GM12878 (cell line): ENCODE results near the gene SYNM. TPM values are rescaled to one million over a fixed set of nuclear protein-coding genes. Genes with fewer than 3 reads are reported as not detected.

Source experiments
- ATAC-seq: fragments of 200-7000 bp; cut with Tn5 transposase; 3 replicates; pipeline ENCODE4 v1.9.1; 2020; ENCODE audit warnings: mild to moderate bottlenecking, moderate library complexity
- BruUV-seq: library from RNA; stranded (reverse); fragments of 400-500 nt; replicated peaks from 2 replicates; lab custom pipeline; 2021; lab: Mats Ljungman, UMichigan
- CTCF ChIA-PET: fragments of 300-600 bp; sonication (Branson Sonifier 250); formaldehyde crosslinking; extraction: SDS; loops from one replicate; lab custom pipeline; 2021; ENCODE audit warnings: inconsistent platforms; lab: Yijun Ruan, JAX
- POLR2A ChIA-PET: fragments of 350-600 bp; formaldehyde crosslinking; extraction: SDS; loops from one replicate; lab custom pipeline; 2021; ENCODE audit warnings: inconsistent platforms; lab: Charles Lee
- RAD21 ChIA-PET: fragments of 300-600 bp; sonication (Branson Sonifier 250); formaldehyde crosslinking; loops from one replicate; lab custom pipeline; 2023; ENCODE audit warnings: antibody characterized with exemption; ENCODE audit not compliant: unreplicated experiment; lab: Charles Lee
- SMC1A ChIA-PET: fragments of 300-600 bp; sonication (Branson Sonifier 250); formaldehyde crosslinking; loops from one replicate; lab custom pipeline; 2023; ENCODE audit not compliant: unreplicated experiment, uncharacterized antibody; lab: Charles Lee
- DNase-seq: peaks from one replicate; pipeline ENCODE4 v3.0.0-alpha.2; 2011; ENCODE audit warnings: low read depth, low spot score
- FAIRE-seq: peaks from 3 replicates; lab custom pipeline; 2011; peaks lifted over from hg19 to GRCh38; lab: Jason Lieb, UNC
- H2AFZ ChIP-seq: 2 replicates; pipeline ENCODE4 v1.6.0; 2011; ENCODE audit warnings: low read depth, low read length, control low read depth; ENCODE audit not compliant: control insufficient read depth
- H3K27ac ChIP-seq: 2 replicates; pipeline ENCODE4 v1.5.1; 2011; ENCODE audit warnings: control low read depth; ENCODE audit not compliant: control insufficient read depth, insufficient read depth
- H3K27me3 ChIP-seq, 2 experiments: replicated peaks in 1 of 2; 2 replicates each; pipeline versions ENCODE4 v1.6.0 to v1.6.1; 2011; ENCODE audit warnings: low read length in 1 of 2; ENCODE audit not compliant: control insufficient read depth in 2 of 2, insufficient read depth in 2 of 2
- H3K36me3 ChIP-seq, 2 experiments: 2 replicates each; pipeline ENCODE4 v1.5.1; 2011; ENCODE audit warnings: low read length in 1 of 2; ENCODE audit not compliant: control insufficient read depth in 2 of 2, insufficient read depth in 2 of 2
- H3K4me1 ChIP-seq: 2 replicates; pipeline ENCODE4 v1.6.1; 2011; ENCODE audit warnings: mild to moderate bottlenecking, low read length, moderate library complexity, mixed read lengths; ENCODE audit not compliant: control insufficient read depth, insufficient read depth
- H3K4me2 ChIP-seq: 2 replicates; pipeline ENCODE4 v1.6.0; 2011; ENCODE audit warnings: control low read depth; ENCODE audit not compliant: control insufficient read depth, insufficient read depth
- H3K4me3 ChIP-seq: fragments of 200-600 bp; sonication (generic); 2 replicates; pipeline ENCODE4 v1.5.1; 2016
- H3K79me2 ChIP-seq: 2 replicates; pipeline ENCODE4 v1.6.0; 2011; ENCODE audit warnings: low read length; ENCODE audit not compliant: control insufficient read depth, insufficient read depth
- H3K9ac ChIP-seq: 2 replicates; pipeline ENCODE4 v1.8.0; 2011; ENCODE audit warnings: low read length, control low read depth, mixed read lengths; ENCODE audit not compliant: control insufficient read depth, insufficient read depth
- H3K9me3 ChIP-seq: replicated peaks from 3 replicates; pipeline ENCODE4 v1.5.1; 2011; ENCODE audit warnings: mild to moderate bottlenecking, low read length; ENCODE audit not compliant: control insufficient read depth, insufficient read depth
- H4K20me1 ChIP-seq: 2 replicates; pipeline ENCODE4 v1.6.0; 2011; ENCODE audit not compliant: control insufficient read depth, insufficient read depth
- BCL11A ChIP-seq: IDR thresholded peaks from 2 replicates; pipeline ENCODE4 v1.6.1; 2011; ENCODE audit warnings: low read depth, low read length
- EED ChIP-seq: sonication (generic); IDR thresholded peaks from 2 replicates; pipeline ENCODE4 v1.6.1; 2016; ENCODE audit warnings: antibody characterized with exemption, low read depth
- FOXM1 ChIP-seq: IDR thresholded peaks from 2 replicates; pipeline ENCODE4 v1.6.1; 2012; ENCODE audit warnings: low read depth, mild to moderate bottlenecking, inconsistent platforms, low read length, moderate library complexity
- IRF4 ChIP-seq: IDR thresholded peaks from 2 replicates; pipeline ENCODE4 v1.6.1; 2011; ENCODE audit warnings: low read depth, low read length
- LARP7 ChIP-seq: fragments of 450-650 bp; IDR thresholded peaks from 2 replicates; pipeline ENCODE4 v1.6.1; 2017; ENCODE audit warnings: mild to moderate bottlenecking
- PML ChIP-seq: IDR thresholded peaks from 2 replicates; pipeline ENCODE4 v1.6.1; 2012; ENCODE audit warnings: low read length, inconsistent platforms
- RELA ChIP-seq: fragments of 450-650 bp; IDR thresholded peaks from 2 replicates; pipeline ENCODE4 v1.8.0; 2014; ENCODE audit warnings: borderline replicate concordance; ENCODE audit not compliant: partially characterized antibody
- RFX5 ChIP-seq: IDR thresholded peaks from 2 replicates; pipeline ENCODE4 v1.6.1; 2011; ENCODE audit warnings: low read depth, low read length, improper control_type of control experiment
- RUNX3 ChIP-seq: IDR thresholded peaks from 2 replicates; pipeline ENCODE4 v1.6.1; 2012; ENCODE audit warnings: low read length, inconsistent platforms
- SIN3A ChIP-seq: IDR thresholded peaks from 2 replicates; pipeline ENCODE4 v1.6.1; 2012; ENCODE audit warnings: low read depth, low read length, improper control_type of control experiment
- SPI1 ChIP-seq: IDR thresholded peaks from 2 replicates; pipeline ENCODE4 v1.6.1; 2011; ENCODE audit warnings: low read depth, mild to moderate bottlenecking, low read length, moderate library complexity, borderline replicate concordance; ENCODE audit not compliant: insufficient read depth
- TCF12 ChIP-seq: IDR thresholded peaks from 2 replicates; pipeline ENCODE4 v1.6.1; 2011; ENCODE audit warnings: low read depth, mild to moderate bottlenecking, low read length
- ZNF274 ChIP-seq: IDR thresholded peaks from one replicate; pipeline ENCODE4 v1.8.0; 2011; ENCODE audit not compliant: insufficient read length, insufficient read depth
- WGBS: methylation state at CpG from one replicate; pipeline ENCODE4 v1.1.6; 2016; ENCODE audit warnings: low lambda C conversion rate; ENCODE audit not compliant: insufficient replicate concordance, insufficient coverage; ENCODE audit errors: missing lambda C conversion rate; 5-methylcytosine and 5-hydroxymethylcytosine counted together
- in situ Hi-C: fragments of 300-500 bp; cut with MboI; formaldehyde crosslinking; loops from 9 replicates; pipeline ENCODE4 v1.14.3; 2018; ENCODE audit warnings: mixed read lengths
- intact Hi-C: fragments of 100-400 bp; cut with micrococcal nuclease; formaldehyde crosslinking; loops from one replicate; pipeline ENCODE4 v1.14.2; 2022; ENCODE audit not compliant: unreplicated experiment
- polyA plus RNA-seq, 11 experiments: library from polyadenylated mRNA; depleted of rRNA in 4 of 11; unstranded in 6 of 11; stranded (reverse) in 5 of 11; fragments of >200 nt; fragmentation: Nextera tagmentation in 4 of 11; fragmentation: Illumina TruSeq in 1 of 11; extraction: Ambion mirVana in 4 of 11; extraction: Trizol in 1 of 11; gene quantifications; 1 replicate in 1 of 11; 2 replicates in 10 of 11; pipeline versions ENCODE4 v1.2.1 to v1.2.3, GENCODE V29; 2011 to 2016; ENCODE audit warnings: inconsistent platforms in 2 of 11, missing spikeins in 2 of 11, low read depth in 1 of 11
- total RNA-seq, 4 experiments: library from RNA; depleted of rRNA in 3 of 4; stranded (reverse); fragments of >200 nt in 3 of 4; fragmentation: Illumina TruSeq in 1 of 4; extraction: Trizol in 1 of 4; gene quantifications; 2 replicates each; pipeline versions ENCODE4 v1.2.1 to v1.2.3, GENCODE V29; 2013 to 2021
- TF ChIP-seq, protein P1 (sequence below): IDR thresholded peaks from 2 replicates; pipeline ENCODE4 v1.6.1; 2012; ENCODE audit warnings: low read depth, low read length, improper control_type of control experiment

Gene SYNM
- total and polyA plus RNA-seq, 10 of the 15 experiments (the other 5 are each of a cell fraction or from before 2014, with no cell fraction given) = 0.05 to 1.1 (median 0.89) TPM; not detected in 1

DNA sequence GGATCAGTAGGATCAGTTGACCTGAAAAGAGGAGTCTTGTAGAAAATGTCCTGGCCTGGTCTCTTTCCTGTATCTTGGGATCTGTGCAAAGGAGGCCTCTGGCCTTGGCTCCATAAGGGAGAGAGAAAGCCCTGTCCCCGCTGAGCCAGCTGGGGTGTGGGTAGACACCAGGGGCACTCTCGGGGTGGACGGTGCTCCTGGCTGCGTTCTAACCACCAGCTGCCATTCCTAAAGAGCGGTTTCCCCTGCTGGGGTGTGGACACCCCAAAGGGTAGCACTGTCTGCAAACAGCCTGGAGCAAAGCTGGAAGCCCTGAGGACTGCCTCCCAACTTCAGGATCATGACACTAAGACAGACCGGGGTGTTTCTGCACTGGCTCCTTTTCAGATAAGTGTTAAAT, 23.5 kb downstream of the SYNM start (continued):
- no peak for TF ChIP-seq RFX5
- TF ChIP-seq, protein P1, sequence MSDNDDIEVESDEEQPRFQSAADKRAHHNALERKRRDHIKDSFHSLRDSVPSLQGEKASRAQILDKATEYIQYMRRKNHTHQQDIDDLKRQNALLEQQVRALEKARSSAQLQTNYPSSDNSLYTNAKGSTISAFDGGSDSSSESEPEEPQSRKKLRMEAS = no peak
- TF ChIP-seq RELA = no peak
- TF ChIP-seq LARP7 = no peak

DNA sequence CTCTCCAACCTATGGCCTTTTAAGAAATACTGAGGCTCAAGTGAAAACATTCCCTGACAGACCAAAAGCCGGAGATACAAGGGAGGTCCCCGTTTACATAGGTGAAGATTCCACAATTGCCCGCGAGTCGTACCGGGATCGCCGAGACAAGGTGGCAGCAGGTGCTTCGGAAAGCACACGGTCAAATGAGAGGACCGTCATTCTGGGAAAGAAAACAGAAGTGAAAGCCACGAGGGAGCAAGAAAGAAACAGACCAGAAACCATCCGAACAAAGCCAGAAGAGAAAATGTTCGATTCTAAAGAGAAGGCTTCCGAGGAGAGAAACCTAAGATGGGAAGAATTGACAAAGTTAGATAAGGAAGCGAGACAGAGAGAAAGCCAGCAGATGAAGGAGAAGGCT, 24.8 kb downstream of the SYNM start:
- H2AFZ ChIP-seq = no peak overlapping the region
- H3K36me3 ChIP-seq = no peaks in the 10 kb centered on the region
- no peak overlapping the region for H3K9ac ChIP-seq
- H4K20me1 ChIP-seq = no peaks in the 10 kb centered on the region
- POLR2A ChIA-PET = no interaction called here
- no peak for TF ChIP-seq PML
- 0 out of 2 replicates have a peak, but pooled peaks have one; percentile 31 for TF ChIP-seq IRF4
- TF ChIP-seq SPI1 = peak; percentile 72; the same call in 1 of the 2 replicates
- TF ChIP-seq EED = peak; percentile 24; the same call in 1 of the 2 replicates
- TF ChIP-seq FOXM1 = 0 out of 2 replicates have a peak, but pooled peaks have one; percentile 19
- TF ChIP-seq TCF12 = peak; percentile 64; the same call in 1 of the 2 replicates
- TF ChIP-seq SIN3A = no peak
- TF ChIP-seq ZNF274 = no peak
- TF ChIP-seq BCL11A = 0 out of 2 replicates have a peak, but pooled peaks have one; percentile 10
- peak; percentile 46 for TF ChIP-seq RUNX3
- no peaks in the 10 kb centered on the region for H3K79me2 ChIP-seq
- RAD21 ChIA-PET = no interaction called here
- intact Hi-C loops (no loop called here), in situ Hi-C loops (no loop called here)
- ATAC-seq = peak; percentile 53
- H3K27ac ChIP-seq = no peak overlapping the region
- peak; percentile 64 for FAIRE-seq
- no peak overlapping the region for H3K4me2 ChIP-seq
- no peak overlapping the region for H3K4me3 ChIP-seq
- 23% methylated on average over 16 of the region's 16 CpGs for WGBS
- SMC1A ChIA-PET = interaction anchor here (1.6 to 1.9 kb wide), 2 partner anchors 13 to 19 kb away, joined by 4 read pairs; no protein-coding TSS in a partner anchor
- H3K27me3 ChIP-seq = peaks cover 0 to 4% of the 10 kb centered on the region in 2 experiments; a peak in 3 of 4 replicates
- DNase-seq = no peak
- CTCF ChIA-PET = no interaction called here
- 0 out of 2 replicates have a peak, but pooled peaks cover 3% of the 10 kb centered on the region for H3K4me1 ChIP-seq
- BruUV-seq = no TSS peak
- no peaks in the 10 kb centered on the region for H3K9me3 ChIP-seq
